ENCODE data around the gene MST1.

Gene MST1

DNA sequence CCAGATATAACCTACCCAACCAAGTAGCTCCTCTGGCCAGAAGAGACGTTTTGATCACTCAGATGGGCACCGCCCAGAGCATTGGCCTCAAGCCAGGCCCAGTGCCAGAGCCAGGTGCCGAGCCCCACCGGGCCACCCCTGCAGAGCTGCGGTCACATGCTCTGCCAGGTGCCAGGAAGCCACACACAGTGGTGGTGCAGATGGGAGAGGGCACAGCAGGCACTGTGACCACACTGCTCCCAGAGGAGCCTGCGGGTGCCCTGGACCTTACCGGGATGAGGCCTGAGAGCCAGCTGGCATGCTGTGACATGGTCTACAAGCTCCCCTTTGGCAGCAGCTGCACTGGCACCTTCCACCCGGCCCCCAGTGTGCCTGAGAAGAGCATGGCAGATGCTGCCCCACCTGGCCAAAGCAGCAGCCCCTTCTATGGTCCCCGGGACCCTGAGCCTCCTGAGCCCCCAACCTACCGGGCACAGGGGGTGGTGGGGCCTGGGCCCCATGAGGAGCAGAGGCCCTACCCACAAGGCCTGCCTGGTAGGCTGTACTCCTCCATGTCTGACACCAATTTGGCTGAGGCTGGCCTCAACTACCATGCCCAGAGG lies 34.2 kb downstream of the MST1 start:
- DNase-seq: no peak

DNA sequence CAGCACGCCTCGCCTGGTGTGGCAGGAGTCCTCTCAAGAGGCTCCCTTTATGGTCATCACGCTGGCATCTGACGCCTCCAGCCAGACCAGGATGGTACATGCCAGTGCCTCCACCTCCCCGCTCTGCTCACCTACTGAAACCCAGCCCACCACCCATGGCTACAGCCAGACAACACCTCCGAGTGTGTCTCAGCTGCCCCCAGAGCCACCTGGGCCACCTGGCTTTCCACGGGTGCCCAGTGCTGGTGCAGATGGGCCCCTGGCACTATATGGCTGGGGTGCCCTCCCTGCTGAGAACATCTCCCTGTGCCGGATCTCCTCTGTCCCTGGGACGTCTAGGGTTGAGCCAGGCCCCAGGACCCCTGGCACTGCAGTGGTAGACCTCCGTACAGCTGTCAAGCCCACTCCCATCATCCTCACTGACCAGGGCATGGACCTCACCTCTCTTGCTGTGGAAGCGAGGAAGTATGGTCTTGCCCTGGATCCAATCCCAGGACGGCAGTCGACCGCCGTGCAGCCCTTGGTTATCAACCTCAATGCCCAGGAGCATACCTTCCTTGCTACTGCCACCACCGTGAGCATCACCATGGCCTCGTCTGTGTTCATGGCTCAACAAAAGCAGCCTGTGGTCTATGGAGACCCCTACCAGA lies 35.0 kb downstream of the MST1 start:
- DNase-seq: no peak

DNA sequence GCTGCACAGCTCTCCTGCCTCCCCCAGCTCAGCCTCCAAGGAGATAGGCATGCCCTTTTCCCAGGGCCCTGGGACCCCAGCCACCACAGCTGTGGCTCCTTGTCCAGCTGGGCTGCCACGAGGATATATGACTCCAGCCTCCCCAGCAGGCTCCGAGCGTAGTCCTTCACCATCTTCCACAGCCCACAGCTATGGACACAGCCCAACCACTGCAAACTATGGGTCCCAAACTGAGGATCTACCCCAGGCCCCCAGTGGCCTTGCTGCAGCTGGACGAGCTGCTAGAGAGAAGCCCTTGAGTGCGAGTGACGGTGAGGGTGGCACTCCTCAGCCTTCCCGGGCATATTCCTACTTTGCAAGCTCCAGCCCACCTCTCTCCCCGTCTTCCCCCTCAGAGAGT lies 35.7 kb downstream of the MST1 start:
- no peak for DNase-seq

DNA sequence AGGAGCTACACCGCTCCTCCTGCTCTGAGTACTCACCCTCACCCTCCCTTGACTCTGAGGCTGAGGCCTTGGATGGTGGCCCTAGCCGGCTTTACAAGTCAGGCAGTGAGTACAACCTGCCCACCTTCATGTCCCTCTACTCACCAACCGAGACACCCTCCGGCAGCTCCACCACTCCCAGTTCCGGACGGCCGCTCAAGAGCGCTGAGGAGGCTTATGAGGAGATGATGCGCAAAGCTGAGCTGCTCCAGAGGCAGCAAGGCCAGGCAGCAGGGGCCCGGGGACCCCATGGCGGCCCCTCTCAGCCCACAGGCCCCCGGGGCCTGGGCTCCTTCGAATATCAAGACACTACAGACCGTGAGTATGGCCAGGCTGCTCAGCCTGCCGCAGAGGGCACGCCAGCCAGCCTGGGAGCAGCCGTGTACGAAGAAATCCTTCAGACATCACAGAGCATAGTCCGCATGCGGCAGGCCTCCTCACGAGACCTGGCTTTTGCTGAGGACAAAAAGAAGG lies 36.3 kb downstream of the MST1 start:
- no peak for DNase-seq

DNA sequence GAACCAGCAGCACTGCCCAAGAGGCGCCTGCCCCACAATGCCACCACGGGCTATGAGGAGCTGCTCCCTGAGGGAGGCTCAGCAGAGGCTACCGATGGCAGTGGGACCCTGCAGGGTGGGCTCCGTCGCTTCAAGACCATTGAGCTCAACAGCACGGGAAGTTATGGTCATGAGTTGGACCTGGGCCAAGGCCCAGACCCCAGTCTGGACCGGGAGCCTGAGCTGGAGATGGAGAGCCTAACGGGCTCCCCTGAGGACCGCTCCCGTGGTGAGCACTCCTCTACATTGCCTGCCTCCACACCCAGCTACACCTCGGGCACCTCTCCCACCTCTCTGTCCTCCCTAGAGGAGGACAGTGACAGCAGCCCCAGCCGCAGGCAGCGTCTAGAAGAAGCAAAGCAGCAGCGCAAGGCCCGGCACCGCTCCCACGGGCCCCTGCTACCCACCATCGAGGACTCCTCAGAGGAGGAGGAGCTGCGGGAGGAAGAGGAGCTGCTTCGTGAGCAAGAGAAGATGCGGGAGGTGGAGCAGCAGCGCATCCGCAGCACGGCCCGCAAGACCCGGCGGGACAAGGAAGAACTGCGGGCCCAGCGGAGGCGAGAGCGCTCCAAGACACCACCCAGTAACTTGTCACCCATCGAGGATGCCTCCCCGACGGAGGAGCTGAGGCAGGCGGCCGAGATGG lies 36.9 kb downstream of the MST1 start:
- no peak for DNase-seq

DNA sequence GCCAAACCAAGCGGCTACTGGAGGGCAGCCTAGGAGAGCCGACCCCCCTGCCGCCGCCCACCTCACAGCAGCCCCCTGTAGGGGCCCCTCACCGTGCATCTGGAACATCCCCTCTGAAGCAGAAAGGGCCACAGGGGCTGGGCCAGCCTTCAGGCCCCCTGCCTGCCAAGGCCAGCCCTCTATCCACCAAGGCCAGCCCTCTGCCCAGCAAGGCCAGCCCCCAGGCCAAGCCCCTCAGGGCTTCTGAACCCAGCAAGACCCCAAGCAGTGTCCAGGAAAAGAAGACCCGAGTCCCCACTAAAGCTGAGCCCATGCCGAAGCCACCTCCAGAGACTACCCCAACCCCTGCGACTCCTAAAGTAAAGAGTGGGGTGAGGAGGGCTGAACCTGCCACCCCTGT lies 38.6 kb downstream of the MST1 start:
- no peak for DNase-seq

DNA sequence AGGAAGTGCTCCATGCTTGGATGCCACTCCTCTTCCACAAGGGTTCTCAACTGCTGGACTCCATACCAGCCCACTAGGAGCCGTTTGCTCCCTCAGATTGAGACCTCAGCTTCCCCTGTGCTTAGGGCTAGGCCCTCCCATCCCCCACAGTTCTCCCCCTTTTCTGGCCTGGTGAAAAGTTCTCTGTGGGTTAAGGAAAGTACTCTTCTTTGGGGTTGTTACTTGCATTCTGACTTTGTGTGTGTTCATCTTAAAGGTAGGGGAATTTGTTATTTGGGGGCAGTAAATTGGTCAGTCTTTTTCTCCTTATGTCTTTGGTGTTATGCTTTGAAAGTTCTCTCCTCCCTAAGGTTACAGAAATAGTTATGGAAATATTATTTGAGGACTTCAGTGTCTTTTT lies 39.1 kb downstream of the MST1 start:
- no peak for DNase-seq

DNA sequence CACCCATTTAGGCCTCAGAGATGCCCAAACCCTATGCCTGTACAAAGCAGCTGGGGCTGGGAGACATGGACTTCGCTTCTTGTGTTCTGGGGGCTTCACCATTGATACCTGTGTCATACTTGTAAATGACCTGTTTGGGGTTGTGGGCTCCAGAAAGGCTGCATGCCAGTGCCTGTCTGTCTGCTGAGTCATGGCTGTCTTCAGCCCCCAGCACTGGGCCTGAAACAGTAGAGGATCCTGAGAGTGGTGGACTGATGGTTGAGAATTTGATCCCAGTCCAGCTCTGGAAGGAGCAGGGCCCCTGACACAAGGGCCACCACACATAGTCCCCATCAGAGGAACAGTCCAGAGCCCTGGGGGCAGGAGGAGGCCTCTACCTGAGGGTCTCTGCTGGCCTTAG lies 39.7 kb downstream of the MST1 start:
- DNase-seq: no peak

DNA sequence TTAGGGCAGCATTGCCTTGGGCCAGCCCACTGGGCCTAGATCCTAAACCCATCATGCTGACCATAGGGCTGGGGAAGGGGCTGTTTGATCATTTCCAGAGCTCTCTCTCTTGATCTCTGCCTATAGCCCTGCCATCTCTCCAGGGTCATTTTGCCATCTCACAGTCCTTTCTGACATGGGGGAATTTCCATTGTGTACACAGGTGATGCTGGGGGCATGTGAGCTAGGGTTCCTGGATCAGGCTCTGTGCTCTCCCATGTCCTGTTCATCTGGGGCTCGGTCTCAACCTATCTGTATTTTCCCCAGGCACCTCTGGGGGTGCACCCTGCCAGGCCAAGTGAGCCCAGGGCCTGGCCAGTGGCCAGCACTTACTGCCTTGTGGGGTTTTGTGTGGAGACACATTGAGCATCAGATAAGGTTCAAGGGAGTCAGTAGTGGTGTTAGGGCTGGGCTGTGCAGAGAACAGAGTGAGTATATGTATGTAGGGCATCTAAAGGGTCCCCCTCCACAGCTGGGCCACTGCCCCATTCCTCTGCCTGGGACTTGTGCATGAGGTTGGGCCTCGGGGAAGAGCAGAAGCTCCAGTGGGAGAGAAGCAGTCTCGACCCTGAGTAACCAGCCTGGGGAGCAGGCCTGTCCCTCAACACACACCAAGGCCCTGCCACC lies 40.8 kb downstream of the MST1 start:
- no peak for DNase-seq

DNA sequence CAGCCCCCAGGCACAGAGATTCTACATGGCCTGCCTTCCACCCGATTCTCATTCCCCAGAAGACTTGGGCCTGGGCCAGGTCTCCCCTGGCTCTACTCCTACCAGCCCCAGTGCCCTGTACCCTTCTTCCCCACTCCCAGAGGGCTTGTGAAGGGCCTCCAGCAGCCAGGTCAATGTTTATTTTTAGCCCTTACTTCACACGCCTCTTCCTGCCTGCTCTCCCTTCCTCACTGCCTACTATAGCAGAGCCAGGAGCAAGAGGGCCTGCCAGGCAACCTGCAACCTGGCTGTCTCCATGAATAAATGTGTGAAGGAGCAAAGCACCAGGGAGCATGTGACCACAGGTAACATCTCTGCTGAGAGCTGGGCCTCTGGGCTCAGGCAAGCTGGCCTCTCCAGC lies 41.5 kb downstream of the MST1 start:
- no peak for DNase-seq

DNA sequence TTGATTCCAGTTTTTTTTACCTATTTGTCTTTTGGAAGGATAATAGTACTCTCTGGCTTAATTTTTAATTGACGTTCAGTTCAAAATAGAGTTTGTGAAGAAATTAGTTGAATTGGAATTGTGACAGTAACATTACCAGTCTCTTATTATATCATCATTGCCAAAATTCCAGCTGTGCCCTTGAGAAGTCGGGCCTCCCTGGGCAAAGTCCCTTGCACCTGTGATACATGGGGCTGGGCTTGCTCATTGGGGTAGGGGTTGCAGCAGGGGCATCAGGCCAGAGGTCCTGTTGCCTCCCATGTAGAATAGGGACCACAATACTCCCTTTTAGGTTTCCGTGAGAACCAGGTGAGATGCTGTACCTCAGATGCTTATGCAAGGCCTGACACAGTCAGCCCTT lies 43.0 kb downstream of the MST1 start:
- DNase-seq: no peak

DNA sequence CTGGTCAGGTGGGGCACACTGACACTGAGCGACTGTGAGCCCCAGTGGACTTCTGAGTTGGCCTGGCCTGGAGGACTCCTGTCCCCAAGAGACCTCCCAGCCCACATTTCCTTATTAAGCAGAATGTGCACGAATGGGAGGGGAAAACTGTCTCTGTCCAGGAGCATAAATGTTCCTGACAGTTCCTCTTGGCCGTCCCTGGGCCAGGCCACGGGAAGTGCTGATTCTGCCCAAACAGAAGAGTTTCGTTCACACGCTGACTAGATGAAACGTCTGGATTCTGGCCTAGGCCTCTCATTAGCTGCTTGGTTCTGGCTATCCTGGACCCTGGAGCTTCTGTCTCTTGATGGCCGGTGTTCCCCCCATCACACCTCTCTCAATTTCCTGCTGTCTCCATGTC lies 44.6 kb downstream of the MST1 start:
- DNase-seq: no peak

DNA sequence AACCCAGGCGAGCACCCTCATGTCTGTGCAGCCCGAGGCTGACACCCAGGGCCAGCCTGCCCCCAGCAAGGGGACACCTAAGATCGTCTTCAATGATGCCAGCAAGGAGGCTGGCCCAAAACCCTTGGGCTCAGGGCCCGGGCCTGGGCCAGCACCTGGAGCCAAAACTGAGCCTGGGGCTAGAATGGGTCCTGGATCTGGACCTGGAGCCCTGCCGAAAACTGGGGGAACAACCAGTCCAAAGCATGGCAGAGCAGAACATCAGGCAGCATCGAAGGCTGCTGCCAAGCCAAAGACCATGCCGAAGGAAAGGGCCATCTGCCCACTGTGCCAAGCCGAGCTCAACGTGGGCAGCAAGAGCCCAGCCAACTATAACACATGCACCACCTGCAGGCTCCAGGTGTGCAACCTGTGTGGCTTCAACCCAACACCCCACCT lies 46.5 kb downstream of the MST1 start:
- no peak for DNase-seq

DNA sequence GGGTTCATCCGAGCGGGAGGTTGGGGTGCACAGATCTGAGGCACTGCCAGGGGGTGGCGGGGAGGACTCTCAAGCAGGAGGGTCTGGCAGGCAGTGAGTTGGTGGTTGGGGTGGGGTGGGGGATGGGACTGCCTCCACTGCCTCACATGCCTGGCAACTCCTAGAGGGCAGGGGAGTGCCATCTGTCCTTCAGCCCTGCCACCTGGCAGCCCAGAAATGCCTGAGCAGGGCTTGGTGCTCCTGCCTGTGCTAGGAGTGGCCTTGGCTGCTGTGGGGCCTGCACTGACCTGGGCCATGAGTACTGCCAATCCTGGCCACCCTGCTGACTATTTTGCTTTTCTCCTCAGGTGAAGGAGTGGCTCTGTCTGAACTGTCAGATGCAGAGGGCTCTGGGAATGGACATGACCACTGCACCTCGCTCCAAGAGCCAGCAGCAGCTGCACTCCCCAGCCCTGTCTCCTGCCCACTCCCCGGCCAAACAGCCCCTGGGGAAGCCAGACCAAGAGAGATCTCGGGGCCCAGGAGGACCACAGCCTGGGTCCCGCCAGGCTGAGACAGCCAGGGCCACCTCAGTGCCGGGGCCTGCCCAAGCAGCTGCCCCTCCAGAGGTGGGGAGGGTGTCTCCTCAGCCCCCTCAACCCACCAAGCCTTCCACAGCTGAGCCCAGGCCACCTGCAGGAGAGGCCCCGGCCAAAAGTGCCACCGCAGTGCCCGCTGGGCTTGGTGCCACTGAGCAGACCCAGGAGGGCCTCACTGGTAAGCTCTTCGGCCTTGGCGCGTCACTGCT lies 47.2 kb downstream of the MST1 start:
- DNase-seq: no peak

DNA sequence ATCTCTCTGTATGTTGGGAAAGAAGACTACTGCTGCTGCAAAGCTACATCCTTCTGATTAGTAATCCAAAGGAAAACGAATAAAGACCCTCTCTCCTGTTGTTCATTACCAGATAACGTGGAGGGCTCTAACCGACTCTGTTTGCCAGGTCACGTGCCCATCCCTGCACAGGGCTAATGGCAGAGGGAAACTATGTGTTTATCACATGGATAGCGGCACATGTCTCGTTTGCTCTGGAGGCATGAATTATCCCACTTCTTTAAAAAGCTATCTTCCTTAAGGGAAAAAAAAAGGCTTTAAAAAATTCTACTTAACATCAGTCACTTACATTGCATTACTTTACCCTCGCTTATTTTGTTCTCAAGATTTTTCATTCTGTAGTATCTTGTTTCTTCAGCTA lies 48.0 kb downstream of the MST1 start:
- DNase-seq: no peak

DNA sequence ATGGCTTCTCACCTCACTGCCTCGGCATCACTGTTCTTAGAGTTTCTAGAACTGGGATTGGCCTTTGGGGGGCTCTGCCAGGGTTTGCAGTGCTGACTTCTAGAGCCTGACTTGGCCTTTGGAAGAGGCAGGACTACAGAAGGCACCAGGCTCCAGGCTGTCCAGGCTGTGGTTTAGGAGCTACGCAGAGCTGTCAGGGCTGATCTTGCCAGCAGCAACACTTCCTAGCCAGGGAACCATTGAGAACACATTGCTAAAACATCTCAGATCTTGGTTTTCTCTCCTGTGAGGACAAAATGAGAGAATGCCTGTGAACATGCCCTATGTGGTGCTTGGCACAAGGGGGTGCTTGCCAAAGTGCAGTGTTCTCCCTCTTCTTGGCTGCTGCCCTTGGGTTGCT lies 49.7 kb downstream of the MST1 start:
- no peak for DNase-seq

DNA sequence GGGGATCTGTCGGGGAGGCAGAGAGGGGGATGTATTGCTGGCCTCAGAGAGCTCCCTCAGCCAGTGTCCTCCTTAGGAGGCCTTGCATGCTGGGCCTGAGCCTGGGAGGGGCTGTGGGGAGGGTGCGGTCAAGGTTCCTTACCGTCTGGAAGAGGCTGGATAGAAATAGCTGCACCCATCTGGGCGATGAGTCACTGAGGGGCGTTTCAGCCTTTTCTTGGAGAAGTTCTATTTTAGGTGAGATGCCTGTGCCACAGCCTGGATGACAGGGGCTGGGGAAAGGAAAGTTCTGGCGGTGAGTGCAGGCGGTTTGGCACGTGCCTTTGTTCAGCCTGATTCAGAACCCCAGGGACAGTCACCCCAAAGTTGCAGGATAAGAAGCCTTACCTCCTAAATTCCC lies 50.8 kb downstream of the MST1 start:
- no peak for DNase-seq

DNA sequence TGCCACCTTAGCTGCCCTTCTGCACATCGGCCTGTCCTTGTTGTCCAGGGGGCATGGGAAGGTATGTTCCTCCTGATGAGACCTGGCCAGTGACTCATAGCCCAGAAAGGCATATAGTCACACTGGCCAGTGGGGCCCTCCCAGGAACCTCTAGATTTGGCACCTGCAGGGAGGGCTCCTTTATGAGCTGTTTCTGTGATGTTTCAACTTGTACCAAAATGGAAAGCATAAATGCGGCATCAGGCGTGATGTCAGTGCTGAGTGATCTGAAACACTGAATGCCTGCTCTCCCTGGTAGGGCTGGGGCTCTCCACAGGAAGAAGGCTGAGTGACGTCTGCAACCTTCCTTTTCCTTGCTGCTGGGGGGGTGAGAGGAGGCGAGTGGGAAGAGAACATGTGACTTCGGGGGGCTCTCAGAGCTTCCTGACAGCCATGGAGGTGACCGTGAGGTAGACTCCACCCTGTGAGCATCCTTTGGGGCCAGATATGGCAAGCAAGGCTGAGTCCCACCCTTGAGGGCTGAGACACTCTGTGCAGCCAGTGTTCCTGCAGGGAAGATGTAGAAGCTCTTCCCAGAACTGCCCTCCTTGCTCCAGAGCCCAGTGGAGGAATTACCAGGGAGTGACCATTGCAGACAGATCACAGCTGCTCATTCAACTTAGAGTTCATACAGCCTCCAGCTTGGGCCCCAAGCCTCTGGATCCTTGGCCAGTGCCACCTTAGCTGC lies 52.2 kb downstream of the MST1 start:
- DNase-seq: no peak

DNA sequence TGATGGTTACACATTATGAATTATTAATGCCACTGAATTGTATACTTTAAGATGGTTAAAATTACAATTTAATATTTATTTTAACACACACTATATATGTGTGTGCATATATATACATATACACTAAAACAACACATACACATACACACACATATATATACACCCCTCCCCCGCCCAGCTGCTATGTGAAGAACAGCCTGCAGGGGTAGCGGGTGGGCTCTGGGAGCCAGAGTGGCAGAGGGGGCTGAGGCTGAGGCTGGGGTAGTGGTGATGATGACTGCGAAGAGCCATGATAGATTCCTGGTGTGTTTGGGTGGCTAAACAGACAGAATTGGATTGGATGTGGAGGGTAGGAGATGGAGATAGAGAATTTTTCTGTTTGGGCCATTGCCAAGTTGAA lies 54.5 kb downstream of the MST1 start:
- no peak for DNase-seq
